Measurements from ENCODE around the gene MB.
A peak's percentile ranks its signal among the peaks of the same experiment; 100 is the strongest.

Gene MB

GRCh38 chr22:35572556-35572955, 44.6 kb downstream of the MB start:
- no peak for DNase-seq (ENCODE audit: low read depth)

- DNase-seq (ENCODE audit: low read depth): no peak
These were observed 46.4 kb downstream of the MB start for GRCh38 chr22:35570686-35571194.

- no peak for DNase-seq (ENCODE audit: low read depth)
These were observed 47.2 kb downstream of the MB start for GRCh38 chr22:35569916-35570315.

GRCh38 chr22:35568751-35569739, 48.1 kb downstream of the MB start:
- peak; percentile 46 for DNase-seq (ENCODE audit: low read depth)

GRCh38 chr22:35567351-35568141, 49.6 kb downstream of the MB start:
- DNase-seq (ENCODE audit: low read depth): no peak

- peak; percentile 71 for DNase-seq (ENCODE audit: low read depth)
These were observed 51.9 kb downstream of the MB start for GRCh38 chr22:35564975-35565867.

- no peak for DNase-seq (ENCODE audit: low read depth)
These were observed 53.9 kb downstream of the MB start for GRCh38 chr22:35563211-35563610.

GRCh38 chr22:35561796-35562526, 55.2 kb downstream of the MB start:
- peak; percentile 85 for DNase-seq (ENCODE audit: low read depth)

GRCh38 chr22:35560824-35561223, 56.3 kb downstream of the MB start:
- DNase-seq (ENCODE audit: low read depth): no peak

- peak; percentile 93 for DNase-seq (ENCODE audit: low read depth)
These were observed 56.8 kb downstream of the MB start for GRCh38 chr22:35560366-35560765.

- peak; percentile 77 for DNase-seq (ENCODE audit: low read depth)
These were observed 57.6 kb downstream of the MB start for GRCh38 chr22:35559354-35560005.

- no peak for DNase-seq (ENCODE audit: low read depth)
These were observed 58.4 kb downstream of the MB start for GRCh38 chr22:35558719-35559118.

- no peak for DNase-seq (ENCODE audit: low read depth)
These were observed 59.1 kb downstream of the MB start for GRCh38 chr22:35558031-35558430.

Measured in amniotic epithelial cell (primary cell).